ENCODE measurements around the gene KAT8. TPM values are rescaled to one million over a fixed set of nuclear protein-coding genes. Genes with fewer than 3 reads are reported as not detected.

KAT8 gene
- total RNA-seq, 4 donors from 2014 or later: 41.5 to 89.4 (median 70.0) TPM

DNA sequence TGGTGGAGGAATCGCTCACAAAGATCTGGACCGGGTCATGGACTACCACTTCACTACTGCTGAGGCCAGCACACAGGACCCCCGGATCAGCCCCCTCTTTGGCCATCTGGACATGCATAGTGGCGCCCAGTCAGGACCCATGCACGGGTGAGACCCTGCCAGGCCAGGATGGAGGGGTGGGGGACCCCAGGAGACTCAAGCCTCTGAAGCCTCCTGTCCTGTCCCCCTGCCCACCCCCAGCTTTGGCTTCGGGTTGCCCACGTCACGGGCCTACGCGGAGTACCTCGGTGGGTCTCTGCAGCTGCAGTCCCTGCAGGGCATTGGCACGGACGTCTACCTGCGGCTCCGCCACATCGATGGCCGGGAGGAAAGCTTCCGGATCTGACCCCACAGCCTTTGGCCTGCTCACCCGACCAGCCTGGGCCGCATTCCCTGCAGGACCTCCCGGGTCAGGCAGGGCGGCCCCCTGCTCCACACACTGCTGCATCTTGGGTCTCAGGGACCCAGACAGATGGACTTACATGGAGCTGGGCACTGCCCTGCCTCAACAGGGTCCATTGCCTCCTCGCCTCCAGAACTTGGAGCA is 5.5 kb upstream of the KAT8 start:
- TF ChIP-seq CTCF (IDR thresholded peaks at IDR 0.05) (no peak), POLR2A (IDR thresholded peaks at IDR 0.05) (no peak)
- H3K9me3 ChIP-seq: no peaks in the 10 kb centered on the region
- H3K36me3 ChIP-seq: peaks cover 0 to 38% (median 0%) of the 10 kb centered on the region in 3 donors
- peaks cover 0 to 41% (median 9%) of the 10 kb centered on the region in 4 donors for H3K4me1 ChIP-seq
- no peak overlapping the region for H3K27ac ChIP-seq
- H3K27me3 ChIP-seq: no peaks in the 10 kb centered on the region
- peak in 1 of 3 donors; percentile 44 for DNase-seq
- no peak overlapping the region for H3K4me3 ChIP-seq

DNA sequence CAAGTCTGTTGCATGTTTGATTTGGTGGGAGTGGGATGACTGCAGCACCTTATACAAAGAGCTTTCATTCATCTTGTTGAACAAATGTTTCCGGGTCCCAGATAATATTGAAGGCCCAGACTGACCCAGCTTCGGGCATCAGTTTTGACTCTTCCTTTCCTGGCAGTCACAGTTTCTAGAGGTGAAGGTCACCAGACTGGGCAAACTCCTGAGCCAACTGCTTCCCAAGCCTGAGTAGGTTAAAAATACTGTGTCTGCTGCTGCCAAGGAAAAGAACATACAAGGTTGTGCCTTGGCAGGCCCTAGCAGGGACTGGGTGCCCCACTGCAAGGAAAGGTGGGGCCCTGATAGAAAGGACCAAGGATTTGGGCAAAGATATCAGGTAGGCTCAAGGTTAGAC is 4.8 kb upstream of the KAT8 start:
- DNase-seq: no peak
- Histone ChIP-seq H3K9me3 (no peaks in the 10 kb centered on the region), H3K4me3 (no peak overlapping the region), H3K36me3 (peaks cover 0 to 38% (median 0%) of the 10 kb centered on the region in 3 donors), H3K4me1 (peaks cover 0 to 41% (median 8%) of the 10 kb centered on the region in 4 donors), H3K27ac (peak overlapping the region in 2 of 4 donors; percentile 51 to 93), H3K27me3 (no peaks in the 10 kb centered on the region)
- TF ChIP-seq CTCF (IDR thresholded peaks at IDR 0.05) (no peak), POLR2A (IDR thresholded peaks at IDR 0.05) (no peak)

- Histone ChIP-seq H3K9me3 (no peaks in the 10 kb centered on the region), H3K4me1 (peaks cover 0 to 41% (median 6%) of the 10 kb centered on the region in 4 donors)
- no peak for DNase-seq
Measured at GRCh38 chr16:31113121-31114120, 4.0 kb upstream of the KAT8 start.

DNA sequence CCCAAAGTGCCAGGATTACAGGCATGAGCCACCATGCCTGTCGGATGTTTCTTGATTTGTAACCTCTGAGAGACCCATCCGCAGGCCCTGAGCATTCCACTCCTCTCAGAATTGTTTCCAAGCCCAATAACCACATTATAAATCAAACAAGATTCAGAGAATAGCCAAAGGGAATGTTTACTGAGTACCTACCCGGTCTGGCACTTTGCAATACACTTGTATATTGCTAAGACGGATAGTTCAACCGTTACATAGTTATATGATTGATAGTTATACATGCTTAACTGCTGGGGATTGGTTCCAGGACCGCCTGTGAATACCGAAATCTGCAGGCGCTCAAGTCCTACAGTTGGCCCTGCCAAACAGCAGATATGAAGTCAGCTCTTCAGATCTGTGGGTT is 3.0 kb upstream of the KAT8 start:
- no peak overlapping the region for H3K4me3 ChIP-seq
- no peak for TF ChIP-seq CTCF (IDR thresholded peaks at IDR 0.05)
- TF ChIP-seq POLR2A (IDR thresholded peaks at IDR 0.05): peak in 1 of 2 donors; percentile 11
- peaks cover 0 to 41% (median 0%) of the 10 kb centered on the region in 3 donors for H3K36me3 ChIP-seq
- peaks cover 0 to 40% (median 0%) of the 10 kb centered on the region in 4 donors for H3K4me1 ChIP-seq
- H3K27me3 ChIP-seq: no peaks in the 10 kb centered on the region
- no peaks in the 10 kb centered on the region for H3K9me3 ChIP-seq
- DNase-seq: no peak
- peak overlapping the region in 3 of 4 donors; percentile 26 to 93 (median 51) for H3K27ac ChIP-seq

More at GRCh38 chr16:31113121-31114120, 4.0 kb upstream of the KAT8 start:
- Histone ChIP-seq H3K27ac (peak overlapping the region in 3 of 4 donors; percentile 26 to 93 (median 51)), H3K36me3 (peaks cover 0 to 38% (median 0%) of the 10 kb centered on the region in 3 donors), H3K27me3 (no peaks in the 10 kb centered on the region), H3K4me3 (no peak overlapping the region)
- no peak for TF ChIP-seq POLR2A (IDR thresholded peaks at IDR 0.05)
- no peak for TF ChIP-seq CTCF (IDR thresholded peaks at IDR 0.05)

DNA sequence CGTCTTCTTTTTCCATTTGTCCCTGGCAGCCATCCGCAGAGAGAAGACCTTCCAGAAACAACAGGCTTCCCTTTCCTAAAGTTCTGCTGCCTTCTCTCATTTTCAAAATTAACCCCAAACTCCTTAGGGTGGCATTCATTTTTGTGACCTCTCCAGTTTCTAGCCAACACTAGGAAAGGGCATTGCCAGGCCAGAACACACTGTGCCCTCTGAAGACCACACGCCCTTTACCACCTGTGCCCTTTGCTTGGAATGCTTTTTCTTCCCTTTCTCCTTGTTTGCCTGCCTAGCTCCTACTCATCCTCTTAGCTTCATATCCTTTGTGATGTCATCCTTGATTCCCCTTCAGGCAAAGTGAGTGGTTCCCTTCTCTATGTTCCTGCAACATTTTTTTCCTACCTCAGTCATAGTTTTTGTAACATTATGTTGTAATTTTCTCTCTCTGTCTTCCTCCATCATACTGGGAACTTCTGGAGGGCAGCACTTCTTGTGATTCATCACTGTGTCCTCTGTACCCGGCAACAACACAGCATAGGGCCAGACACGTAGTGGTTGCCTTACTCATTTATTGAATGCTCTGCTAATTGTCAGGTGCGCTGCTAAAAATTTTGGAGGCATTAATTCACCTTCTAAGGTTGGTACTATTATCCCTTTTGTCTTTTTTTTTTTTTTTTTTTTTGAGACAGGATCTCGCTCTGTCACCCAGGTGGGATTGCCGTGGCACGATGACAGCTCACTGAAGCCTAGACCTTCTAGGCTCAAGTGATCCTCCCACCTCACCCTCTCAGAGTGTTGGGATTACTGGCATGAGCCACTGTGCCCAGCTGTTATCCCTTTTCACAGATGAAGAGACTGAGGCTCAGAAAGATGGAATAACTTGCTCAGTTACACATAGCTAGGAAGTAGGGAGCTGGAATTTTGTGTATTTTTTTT is 1.0 kb downstream of the KAT8 start:
- peak overlapping the region; percentile 93 to 100 (median 98) for H3K27ac ChIP-seq
- peak in 1 of 3 donors; percentile 70 for DNase-seq
- no peaks in the 10 kb centered on the region for H3K9me3 ChIP-seq
- TF ChIP-seq CTCF (IDR thresholded peaks at IDR 0.05): no peak
- peak in 1 of 2 donors; percentile 31 for TF ChIP-seq POLR2A (IDR thresholded peaks at IDR 0.05)
- H3K4me3 ChIP-seq: peak overlapping the region; percentile 69 to 90 (median 85)
- peaks cover 0 to 43% (median 0%) of the 10 kb centered on the region in 3 donors for H3K36me3 ChIP-seq
- H3K4me1 ChIP-seq: peaks cover 0 to 31% (median 0%) of the 10 kb centered on the region in 4 donors
- no peaks in the 10 kb centered on the region for H3K27me3 ChIP-seq
